HepG2 (cell line): ENCODE results near the gene MTHFD1. TPM values are rescaled to one million over a fixed set of nuclear protein-coding genes. Genes with fewer than 3 reads are reported as not detected.

Experiments
- ATF1 ChIP-seq: IDR thresholded peaks from 2 replicates; pipeline ENCODE4 v1.6.1; 2016; ENCODE audit warnings: mild to moderate bottlenecking, control low read depth
- BORCS8-MEF2B ChIP-seq: sonication (generic); formaldehyde crosslinking; IDR thresholded peaks from 2 replicates; pipeline ENCODE4 v1.8.0; 2022; ENCODE audit warnings: mild to moderate bottlenecking, missing genetic modification reagents
- CEBPG ChIP-seq: IDR thresholded peaks from 2 replicates; pipeline ENCODE4 v1.6.1; 2016
- JUNB ChIP-seq: sonication (generic); formaldehyde crosslinking; IDR thresholded peaks from 2 replicates; pipeline ENCODE4 v1.8.0; 2022; ENCODE audit warnings: missing genetic modification reagents, mild to moderate bottlenecking, borderline replicate concordance
- KLF9 ChIP-seq: IDR thresholded peaks from 2 replicates; pipeline ENCODE4 v1.6.1; 2016; ENCODE audit warnings: low read depth
- NCOA2 ChIP-seq: sonication (generic); formaldehyde crosslinking; IDR thresholded peaks from 2 replicates; pipeline ENCODE4 v1.8.0; 2022; ENCODE audit warnings: inconsistent platforms
- NCOA5 ChIP-seq: sonication (generic); formaldehyde crosslinking; IDR thresholded peaks from 2 replicates; pipeline ENCODE4 v1.4.0; 2020; ENCODE audit warnings: missing genetic modification reagents
- ZBTB10 ChIP-seq: sonication (generic); formaldehyde crosslinking; IDR thresholded peaks from 2 replicates; pipeline ENCODE4 v1.4.0; 2020; ENCODE audit warnings: missing genetic modification reagents, borderline replicate concordance
- ZMYM2 ChIP-seq: sonication (generic); formaldehyde crosslinking; IDR thresholded peaks from 2 replicates; pipeline ENCODE4 v1.8.0; 2022; ENCODE audit warnings: mild to moderate bottlenecking, missing genetic modification reagents
- ZNF281 ChIP-seq: sonication (generic); formaldehyde crosslinking; IDR thresholded peaks from 2 replicates; pipeline ENCODE4 v1.4.0; 2020; ENCODE audit warnings: missing genetic modification reagents, borderline replicate concordance
- ZNF382 ChIP-seq: sonication (generic); formaldehyde crosslinking; IDR thresholded peaks from 2 replicates; pipeline ENCODE4 v1.5.0; 2020; ENCODE audit warnings: missing genetic modification reagents, mild to moderate bottlenecking, borderline replicate concordance
- ZNF383 ChIP-seq: sonication (generic); formaldehyde crosslinking; IDR thresholded peaks from 2 replicates; pipeline ENCODE4 v1.4.0; 2020; ENCODE audit warnings: missing genetic modification reagents, mild to moderate bottlenecking, borderline replicate concordance
- ZNF570 ChIP-seq: sonication (generic); formaldehyde crosslinking; IDR thresholded peaks from 2 replicates; pipeline ENCODE4 v1.4.0; 2020; ENCODE audit warnings: mild to moderate bottlenecking, missing genetic modification reagents, borderline replicate concordance
- ZNF572 ChIP-seq: sonication (generic); formaldehyde crosslinking; IDR thresholded peaks from 2 replicates; pipeline ENCODE4 v1.5.1; 2020; ENCODE audit warnings: mild to moderate bottlenecking, missing genetic modification reagents
- polyA plus RNA-seq, 8 experiments: library from polyadenylated mRNA; depleted of rRNA in 3 of 8; stranded (reverse) in 7 of 8; unstranded in 1 of 8; fragments of >200 nt; fragmentation: Illumina TruSeq in 4 of 8; extraction: Trizol in 4 of 8; gene quantifications; 2 replicates each; pipeline versions ENCODE4 v1.2.1 to v1.2.3, GENCODE V29; 2011 to 2016; ENCODE audit warnings: low read depth in 4 of 8, missing spikeins in 1 of 8, mixed read lengths in 1 of 8; ENCODE audit not compliant: insufficient read depth in 1 of 8
- total RNA-seq, 5 experiments: library from RNA; depleted of rRNA; stranded (reverse); fragments of >200 nt; fragmentation: Illumina TruSeq; extraction: Trizol; gene quantifications; 2 replicates each; pipeline ENCODE4 v1.2.3, GENCODE V29; 2016; ENCODE audit warnings: low read depth in 1 of 5
- TF ChIP-seq, protein P1 (sequence below): sonication (generic); formaldehyde crosslinking; IDR thresholded peaks from 2 replicates; pipeline ENCODE4 v1.5.0; 2020; ENCODE audit warnings: missing genetic modification reagents
- TF ChIP-seq, protein P2 (sequence below): sonication (generic); formaldehyde crosslinking; IDR thresholded peaks from 2 replicates; pipeline ENCODE4 v1.8.0; 2022; ENCODE audit warnings: low read depth, missing genetic modification reagents
- TF ChIP-seq, protein P3 (sequence below): sonication (generic); formaldehyde crosslinking; IDR thresholded peaks from 2 replicates; pipeline ENCODE4 v1.8.0; 2022; ENCODE audit warnings: mild to moderate bottlenecking, missing genetic modification reagents

MTHFD1 gene
- total and polyA plus RNA-seq, 2 of the 13 experiments (the other 11 are each of a cell fraction or from before 2014, with no cell fraction given): 31.0 to 106 TPM

DNA sequence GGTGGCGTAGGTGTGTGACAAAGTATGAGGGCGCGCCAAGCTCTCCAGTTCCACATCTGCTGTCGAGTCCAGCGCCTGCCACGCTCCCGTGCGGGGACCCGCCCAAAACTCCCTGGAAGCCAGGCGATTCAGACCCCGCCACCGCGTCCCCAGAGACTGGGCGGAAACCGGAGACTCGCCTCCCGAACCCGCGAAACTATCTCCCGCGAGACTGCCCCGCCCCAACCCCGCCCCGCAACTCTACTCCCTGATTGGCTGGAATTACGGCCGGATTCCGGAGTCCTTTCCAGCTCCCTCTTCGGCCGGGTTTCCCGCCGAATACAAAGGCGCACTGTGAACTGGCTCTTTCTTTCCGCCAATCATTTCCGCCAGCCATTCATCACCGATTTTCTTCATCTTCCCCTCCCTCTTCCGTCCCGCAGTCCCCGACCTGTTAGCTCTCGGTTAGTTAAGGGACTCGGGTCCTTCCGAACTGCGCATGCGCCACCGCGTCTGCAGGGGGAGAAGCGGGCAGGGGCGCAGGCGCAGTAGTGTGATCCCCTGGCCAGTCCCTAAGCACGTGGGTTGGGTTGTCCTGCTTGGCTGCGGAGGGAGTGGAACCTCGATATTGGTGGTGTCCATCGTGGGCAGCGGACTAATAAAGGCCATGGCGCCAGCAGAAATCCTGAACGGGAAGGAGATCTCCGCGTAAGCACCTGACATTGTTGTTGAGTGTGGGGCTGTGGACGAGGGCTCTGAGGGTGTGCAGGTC is at the start of gene MTHFD1 (continued):
- TF ChIP-seq ATF1: no peak
- no peak for TF ChIP-seq ZNF382
- peak; percentile 72; the same call in 1 of the 2 replicates for TF ChIP-seq JUNB (CRISPR knock-in tag)
- TF ChIP-seq ZBTB10 (CRISPR knock-in tag): 0 out of 2 replicates have a peak, but pooled peaks have one; percentile 26
- TF ChIP-seq, protein P1, sequence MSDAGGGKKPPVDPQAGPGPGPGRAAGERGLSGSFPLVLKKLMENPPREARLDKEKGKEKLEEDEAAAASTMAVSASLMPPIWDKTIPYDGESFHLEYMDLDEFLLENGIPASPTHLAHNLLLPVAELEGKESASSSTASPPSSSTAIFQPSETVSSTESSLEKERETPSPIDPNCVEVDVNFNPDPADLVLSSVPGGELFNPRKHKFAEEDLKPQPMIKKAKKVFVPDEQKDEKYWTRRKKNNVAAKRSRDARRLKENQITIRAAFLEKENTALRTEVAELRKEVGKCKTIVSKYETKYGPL: peak; percentile 84; the same call in 1 of the 2 replicates
- no peak for TF ChIP-seq NCOA5 (CRISPR knock-in tag)
- TF ChIP-seq, protein P2, sequence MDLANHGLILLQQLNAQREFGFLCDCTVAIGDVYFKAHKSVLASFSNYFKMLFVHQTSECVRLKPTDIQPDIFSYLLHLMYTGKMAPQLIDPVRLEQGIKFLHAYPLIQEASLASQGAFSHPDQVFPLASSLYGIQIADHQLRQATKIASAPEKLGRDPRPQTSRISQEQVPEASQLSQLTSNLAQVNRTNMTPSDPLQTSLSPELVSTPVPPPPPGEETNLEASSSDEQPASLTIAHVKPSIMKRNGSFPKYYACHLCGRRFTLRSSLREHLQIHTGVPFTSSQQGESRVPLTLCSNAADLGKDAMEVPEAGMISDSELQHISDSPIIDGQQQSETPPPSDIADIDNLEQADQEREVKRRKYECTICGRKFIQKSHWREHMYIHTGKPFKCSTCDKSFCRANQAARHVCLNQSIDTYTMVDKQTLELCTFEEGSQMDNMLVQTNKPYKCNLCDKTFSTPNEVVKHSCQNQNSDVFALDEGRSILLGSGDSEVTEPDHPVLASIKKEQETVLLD (CRISPR knock-in tag): peak; percentile 81; the same call in 1 of the 2 replicates
- TF ChIP-seq NCOA2 (CRISPR knock-in tag): no peak
- no peak; the same call in 1 of the 2 replicates for TF ChIP-seq ZNF572 (CRISPR knock-in tag)
- TF ChIP-seq ZNF383 (CRISPR knock-in tag): no peak
- TF ChIP-seq ZMYM2: peak; percentile 24; the same call in 1 of the 2 replicates
- peak; percentile 57; the same call in 1 of the 2 replicates for TF ChIP-seq BORCS8-MEF2B (CRISPR knock-in tag)
- TF ChIP-seq, protein P3, sequence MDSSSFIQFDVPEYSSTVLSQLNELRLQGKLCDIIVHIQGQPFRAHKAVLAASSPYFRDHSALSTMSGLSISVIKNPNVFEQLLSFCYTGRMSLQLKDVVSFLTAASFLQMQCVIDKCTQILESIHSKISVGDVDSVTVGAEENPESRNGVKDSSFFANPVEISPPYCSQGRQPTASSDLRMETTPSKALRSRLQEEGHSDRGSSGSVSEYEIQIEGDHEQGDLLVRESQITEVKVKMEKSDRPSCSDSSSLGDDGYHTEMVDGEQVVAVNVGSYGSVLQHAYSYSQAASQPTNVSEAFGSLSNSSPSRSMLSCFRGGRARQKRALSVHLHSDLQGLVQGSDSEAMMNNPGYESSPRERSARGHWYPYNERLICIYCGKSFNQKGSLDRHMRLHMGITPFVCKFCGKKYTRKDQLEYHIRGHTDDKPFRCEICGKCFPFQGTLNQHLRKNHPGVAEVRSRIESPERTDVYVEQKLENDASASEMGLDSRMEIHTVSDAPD (CRISPR knock-in tag): no peak
- no peak for TF ChIP-seq ZNF281 (CRISPR knock-in tag)
- 0 out of 2 replicates have a peak, but pooled peaks have one; percentile 72 for TF ChIP-seq KLF9 (CRISPR knock-in tag)
- peak; percentile 6; the same call in 1 of the 2 replicates for TF ChIP-seq ZNF570 (CRISPR knock-in tag)
- TF ChIP-seq CEBPG (CRISPR knock-in tag): no peak
